Fibroblast of lung (primary cell): ENCODE data around the gene TCAF1. TPM values are rescaled to one million over a fixed set of nuclear protein-coding genes. Genes with fewer than 3 reads are reported as not detected.

ENCODE experiments used
- DNase-seq, 2 donors: peaks; one replicate each; pipeline versions ENCODE4 v3.0.0 to v3.0.0-alpha.2; 2010; ENCODE audit warnings: low read depth in 2 of 2
- H2AFZ ChIP-seq: 2 replicates; pipeline ENCODE4 v1.5.1; 2012; ENCODE audit warnings: low read length, control low read depth, inconsistent platforms
- H3K27ac ChIP-seq: 2 replicates; pipeline ENCODE4 v1.5.1; 2011; ENCODE audit warnings: low read length, control low read depth; ENCODE audit not compliant: insufficient read depth
- H3K27me3 ChIP-seq: 2 replicates; pipeline ENCODE4 v1.5.1; 2011; ENCODE audit warnings: mild to moderate bottlenecking, low read length; ENCODE audit not compliant: control insufficient read depth, insufficient read depth
- H3K36me3 ChIP-seq: 2 replicates; pipeline ENCODE4 v1.5.1; 2011; ENCODE audit warnings: low read length; ENCODE audit not compliant: control insufficient read depth, insufficient read depth
- H3K4me1 ChIP-seq: 2 replicates; pipeline ENCODE4 v1.5.1; 2011; ENCODE audit warnings: low read length; ENCODE audit not compliant: control insufficient read depth, insufficient read depth; ENCODE audit errors: extremely low read depth
- H3K4me2 ChIP-seq: 2 replicates; pipeline ENCODE4 v1.5.1; 2011; ENCODE audit warnings: low read length, control low read depth; ENCODE audit not compliant: insufficient read depth; ENCODE audit errors: extremely low read depth
- H3K4me3 ChIP-seq, 4 experiments: fragments of 200-600 bp in 1 of 4; sonication (generic) in 1 of 4; replicated peaks in 1 of 4; 2 replicates each; pipeline ENCODE4 v1.5.1; 2011 to 2016; ENCODE audit warnings: low read length in 4 of 4, low read depth in 3 of 4, mild to moderate bottlenecking in 3 of 4, control low read depth in 2 of 4, inconsistent platforms in 1 of 4, mixed read lengths in 1 of 4; ENCODE audit not compliant: insufficient read depth in 1 of 4; ENCODE audit errors: control extremely low read depth in 1 of 4
- H3K79me2 ChIP-seq: 2 replicates; pipeline ENCODE4 v1.5.1; 2012; ENCODE audit warnings: mild to moderate bottlenecking, low read length, inconsistent platforms; ENCODE audit not compliant: control insufficient read depth, insufficient read depth
- H3K9ac ChIP-seq: 2 replicates; pipeline ENCODE4 v1.5.1; 2011; ENCODE audit warnings: mild to moderate bottlenecking, low read length, control low read depth; ENCODE audit not compliant: insufficient read depth
- H3K9me3 ChIP-seq: 2 replicates; pipeline ENCODE4 v1.5.1; 2012; ENCODE audit warnings: low read depth, low read length; ENCODE audit not compliant: control insufficient read depth, insufficient read depth
- H4K20me1 ChIP-seq: 2 replicates; pipeline ENCODE4 v1.5.1; 2011; ENCODE audit warnings: low read length; ENCODE audit not compliant: control insufficient read depth, insufficient read depth; ENCODE audit errors: extremely low read depth
- CTCF ChIP-seq, 2 donors: IDR thresholded peaks in 1 of 2; conservative IDR thresholded peaks in 1 of 2; 1 replicate in 1 of 2; 2 replicates in 1 of 2; pipeline ENCODE4 v1.5.1; 2011 to 2012; ENCODE audit warnings: low read length in 2 of 2, control low read depth in 1 of 2, inconsistent platforms in 1 of 2, low read depth in 1 of 2, mild to moderate bottlenecking in 1 of 2
- EZH2 ChIP-seq: IDR thresholded peaks from 2 replicates; pipeline ENCODE4 v1.5.1; 2012; ENCODE audit warnings: low read length, control low read depth, mild to moderate bottlenecking; ENCODE audit errors: missing control alignments
- polyA plus RNA-seq, 2 donors: library from polyadenylated mRNA; depleted of rRNA in 1 of 2; stranded (reverse) in 1 of 2; unstranded in 1 of 2; fragments of >200 nt; gene quantifications; 2 replicates each; pipeline ENCODE4 v1.2.1, GENCODE V29; 2011 to 2012; ENCODE audit warnings: missing spikeins in 1 of 2
- total RNA-seq: library from RNA; depleted of rRNA; stranded (reverse); fragments of >200 nt; gene quantifications from 2 replicates; pipeline ENCODE4 v1.2.1, GENCODE V29; 2014

TCAF1 gene
- total and polyA plus RNA-seq, 2 donors (not counting 1 experiment from before 2014, with no cell fraction given) = 61.2 to 65.6 TPM

GRCh38 chr7:143934526-143935325, 32.8 kb upstream of the TCAF1 start, which contains the start of gene OR2F2:
Gene OR2F2, plus strand, starts transcription at chr7:143935233. Its CDS starts 0 bp downstream, at chr7:143935233.
- H2AFZ ChIP-seq = no peak within 1 kb of the TSS
- peak within 1 kb of the TSS; percentile 4 for H3K4me2 ChIP-seq
- peak; percentile 64 to 67 for DNase-seq
- no peaks in the 10 kb centered on the region for H4K20me1 ChIP-seq
- H3K79me2 ChIP-seq = no peaks in the 10 kb centered on the region
- H3K4me1 ChIP-seq = peaks cover 6% of the 10 kb centered on the region
- TF ChIP-seq EZH2 (no peak), CTCF (conservative IDR thresholded peaks at IDR 0.05 in 1 of 2, IDR thresholded peaks at IDR 0.05 in 1 of 2; ENCODE audit: low read depth in 1 of 2, low read length in 2 of 2) (no peak)
- no peak within 1 kb of the TSS for H3K9ac ChIP-seq
- H3K4me3 ChIP-seq = no peak within 1 kb of the TSS
- no peaks in the 10 kb centered on the region for H3K36me3 ChIP-seq
- H3K27ac ChIP-seq = peak within 1 kb of the TSS; percentile 65
- H3K9me3 ChIP-seq = no peaks in the 10 kb centered on the region
- no peaks in the 10 kb centered on the region for H3K27me3 ChIP-seq

GRCh38 chr7:143931739-143932138, 29.8 kb upstream of the TCAF1 start:
- TF ChIP-seq EZH2 (no peak), CTCF (conservative IDR thresholded peaks at IDR 0.05 in 1 of 2, IDR thresholded peaks at IDR 0.05 in 1 of 2; ENCODE audit: low read depth in 1 of 2, low read length in 2 of 2) (no peak)
- Histone ChIP-seq H3K36me3 (no peaks in the 10 kb centered on the region), H3K27me3 (no peaks in the 10 kb centered on the region), H2AFZ (no peak overlapping the region), H3K79me2 (no peaks in the 10 kb centered on the region), H4K20me1 (no peaks in the 10 kb centered on the region), H3K9me3 (no peaks in the 10 kb centered on the region), H3K4me3 (no peak overlapping the region), H3K9ac (no peak overlapping the region), H3K27ac (no peak overlapping the region), H3K4me1 (peaks cover 6% of the 10 kb centered on the region), H3K4me2 (no peak overlapping the region)
- no peak for DNase-seq

GRCh38 chr7:143929224-143929920, 27.4 kb upstream of the TCAF1 start:
- TF ChIP-seq EZH2 = no peak
- TF ChIP-seq CTCF (conservative IDR thresholded peaks at IDR 0.05 in 1 of 2, IDR thresholded peaks at IDR 0.05 in 1 of 2; ENCODE audit: low read depth in 1 of 2, low read length in 2 of 2) = no peak
- no peak overlapping the region for H3K27ac ChIP-seq
- H3K4me2 ChIP-seq = no peak overlapping the region

More at GRCh38 chr7:143929224-143929920, 27.4 kb upstream of the TCAF1 start:
- Histone ChIP-seq H3K36me3 (no peaks in the 10 kb centered on the region), H3K4me3 (no peak overlapping the region), H3K4me1 (no peaks in the 10 kb centered on the region), H3K27me3 (no peaks in the 10 kb centered on the region), H3K79me2 (no peaks in the 10 kb centered on the region), H3K9me3 (no peaks in the 10 kb centered on the region), H4K20me1 (no peaks in the 10 kb centered on the region), H3K9ac (no peak overlapping the region), H2AFZ (no peak overlapping the region)
- DNase-seq = no peak
